Activated naive CD8-positive, alpha-beta T cell (primary cell): ENCODE data around the gene SULT1A2.
A peak's percentile ranks its signal among the peaks of the same experiment; 100 is the strongest.
"Not testable (repeated sequence)": the region's sequence is repeated elsewhere in the genome, so short reads cannot be mapped to it uniquely, and the experiment has no call there.

Experiments used
- H3K27ac Mint-ChIP-seq: one replicate; pipeline ENCODE4 v1.8.0; 2021; ENCODE audit warnings: mixed read lengths
- H3K27me3 Mint-ChIP-seq: one replicate; pipeline ENCODE4 v1.8.0; 2021; ENCODE audit warnings: mixed read lengths
- H3K36me3 Mint-ChIP-seq: one replicate; pipeline ENCODE4 v1.8.0; 2021; ENCODE audit warnings: mixed read lengths
- H3K4me1 Mint-ChIP-seq: one replicate; pipeline ENCODE4 v1.8.0; 2021; ENCODE audit warnings: low read depth, mixed read lengths
- H3K4me3 Mint-ChIP-seq: one replicate; pipeline ENCODE4 v1.8.0; 2021; ENCODE audit warnings: mild to moderate bottlenecking, mixed read lengths
- H3K9me3 Mint-ChIP-seq: one replicate; pipeline ENCODE4 v1.8.0; 2021; ENCODE audit warnings: low read depth, mixed read lengths

The SULT1A2 gene

GRCh38 chr16:28602062-28602461 is 5.2 kb upstream of the SULT1A2 start:
- not testable (repeated sequence) for H3K27ac Mint-ChIP-seq, H3K9me3 Mint-ChIP-seq, H3K27me3 Mint-ChIP-seq, H3K4me3 Mint-ChIP-seq, H3K36me3 Mint-ChIP-seq, H3K4me1 Mint-ChIP-seq

GRCh38 chr16:28601589-28601988 is 4.7 kb upstream of the SULT1A2 start:
- not testable (repeated sequence) for H3K4me3 Mint-ChIP-seq, H3K27me3 Mint-ChIP-seq, H3K36me3 Mint-ChIP-seq, H3K9me3 Mint-ChIP-seq, H3K4me1 Mint-ChIP-seq, H3K27ac Mint-ChIP-seq

GRCh38 chr16:28600965-28601364 is 4.1 kb upstream of the SULT1A2 start:
- H3K27me3 Mint-ChIP-seq, H3K4me3 Mint-ChIP-seq, H3K9me3 Mint-ChIP-seq, H3K36me3 Mint-ChIP-seq, H3K4me1 Mint-ChIP-seq, H3K27ac Mint-ChIP-seq: not testable (repeated sequence)

- H3K27ac Mint-ChIP-seq, H3K27me3 Mint-ChIP-seq, H3K36me3 Mint-ChIP-seq: not testable (repeated sequence)
Measured at GRCh38 chr16:28599377-28600285, 2.8 kb upstream of the SULT1A2 start.

GRCh38 chr16:28597692-28598261 is 927 bp upstream of the SULT1A2 start:
- Mint-ChIP-seq H3K27ac (no peak overlapping the region), H3K4me3 (no peak overlapping the region), H3K36me3 (no peaks in the 10 kb centered on the region), H3K4me1 (peaks cover 7% of the 10 kb centered on the region), H3K27me3 (no peaks in the 10 kb centered on the region), H3K9me3 (no peaks in the 10 kb centered on the region)

More at GRCh38 chr16:28599377-28600285, 2.8 kb upstream of the SULT1A2 start:
- H3K9me3 Mint-ChIP-seq, H3K4me3 Mint-ChIP-seq, H3K4me1 Mint-ChIP-seq: not testable (repeated sequence)

- H3K27ac Mint-ChIP-seq: no peak overlapping the region
- no peak overlapping the region for H3K4me3 Mint-ChIP-seq
- H3K27me3 Mint-ChIP-seq: no peaks in the 10 kb centered on the region
- H3K9me3 Mint-ChIP-seq: no peaks in the 10 kb centered on the region
- H3K4me1 Mint-ChIP-seq: peaks cover 7% of the 10 kb centered on the region
- H3K36me3 Mint-ChIP-seq: no peaks in the 10 kb centered on the region
Measured at GRCh38 chr16:28596115-28596630, 677 bp downstream of the SULT1A2 start.

- peak overlapping the region; percentile 73 for H3K27ac Mint-ChIP-seq
- H3K4me3 Mint-ChIP-seq, H3K27me3 Mint-ChIP-seq, H3K9me3 Mint-ChIP-seq, H3K4me1 Mint-ChIP-seq, H3K36me3 Mint-ChIP-seq: not testable (repeated sequence)
Measured at GRCh38 chr16:28595451-28595850, 1.4 kb downstream of the SULT1A2 start.

GRCh38 chr16:28592979-28593553 is 3.8 kb downstream of the SULT1A2 start:
- no peaks in the 10 kb centered on the region for H3K27me3 Mint-ChIP-seq
- no peak overlapping the region for H3K4me3 Mint-ChIP-seq
- peaks cover 7% of the 10 kb centered on the region for H3K4me1 Mint-ChIP-seq
- H3K27ac Mint-ChIP-seq: peak overlapping the region; percentile 47
- H3K36me3 Mint-ChIP-seq: no peaks in the 10 kb centered on the region
- no peaks in the 10 kb centered on the region for H3K9me3 Mint-ChIP-seq

- H3K36me3 Mint-ChIP-seq: no peaks in the 10 kb centered on the region
- H3K4me1 Mint-ChIP-seq: peaks cover 7% of the 10 kb centered on the region
- no peak overlapping the region for H3K4me3 Mint-ChIP-seq
- no peaks in the 10 kb centered on the region for H3K27me3 Mint-ChIP-seq
- H3K9me3 Mint-ChIP-seq: no peaks in the 10 kb centered on the region
- H3K27ac Mint-ChIP-seq: peak overlapping the region; percentile 46
Measured at GRCh38 chr16:28592511-28592910, 4.3 kb downstream of the SULT1A2 start.

GRCh38 chr16:28591355-28591754 is 5.5 kb downstream of the SULT1A2 start:
- Mint-ChIP-seq H3K36me3 (no peaks in the 10 kb centered on the region), H3K4me3 (no peak overlapping the region), H3K4me1 (no peaks in the 10 kb centered on the region), H3K9me3 (no peaks in the 10 kb centered on the region), H3K27me3 (no peaks in the 10 kb centered on the region), H3K27ac (no peak overlapping the region)

- no peaks in the 10 kb centered on the region for H3K9me3 Mint-ChIP-seq
- H3K27ac Mint-ChIP-seq: no peak overlapping the region
- no peaks in the 10 kb centered on the region for H3K4me1 Mint-ChIP-seq
- no peaks in the 10 kb centered on the region for H3K36me3 Mint-ChIP-seq
- no peak overlapping the region for H3K4me3 Mint-ChIP-seq
- H3K27me3 Mint-ChIP-seq: no peaks in the 10 kb centered on the region
Measured at GRCh38 chr16:28590384-28591340, 6.2 kb downstream of the SULT1A2 start.

GRCh38 chr16:28589930-28590329 is 6.9 kb downstream of the SULT1A2 start:
- no peak overlapping the region for H3K27ac Mint-ChIP-seq
- no peaks in the 10 kb centered on the region for H3K27me3 Mint-ChIP-seq
- no peaks in the 10 kb centered on the region for H3K9me3 Mint-ChIP-seq
- no peak overlapping the region for H3K4me3 Mint-ChIP-seq
- H3K36me3 Mint-ChIP-seq: no peaks in the 10 kb centered on the region
- no peaks in the 10 kb centered on the region for H3K4me1 Mint-ChIP-seq

GRCh38 chr16:28589069-28589468 is 7.8 kb downstream of the SULT1A2 start:
- Mint-ChIP-seq H3K36me3 (no peaks in the 10 kb centered on the region), H3K4me1 (no peaks in the 10 kb centered on the region), H3K27me3 (no peaks in the 10 kb centered on the region), H3K27ac (no peak overlapping the region), H3K4me3 (no peak overlapping the region), H3K9me3 (no peaks in the 10 kb centered on the region)

- no peak overlapping the region for H3K4me3 Mint-ChIP-seq
- H3K4me1 Mint-ChIP-seq: no peaks in the 10 kb centered on the region
- H3K36me3 Mint-ChIP-seq: no peaks in the 10 kb centered on the region
- H3K27me3 Mint-ChIP-seq: no peaks in the 10 kb centered on the region
- no peak overlapping the region for H3K27ac Mint-ChIP-seq
- no peaks in the 10 kb centered on the region for H3K9me3 Mint-ChIP-seq
Measured at GRCh38 chr16:28587386-28587785, 9.5 kb downstream of the SULT1A2 start.
